SW 1271 (cell line): ENCODE results near the gene SFSWAP.
A peak's percentile ranks its signal among the peaks of the same experiment; 100 is the strongest.
"Not testable (repeated sequence)": the region's sequence is repeated elsewhere in the genome, so short reads cannot be mapped to it uniquely, and the experiment has no call there.

ENCODE experiments used
- DNase-seq, 2 experiments: peaks; one replicate each; lab custom pipeline; 2025; lab: John Stamatoyannopoulos, UW

Gene SFSWAP

GRCh38 chr12:131761638-131762037, 50.7 kb downstream of the SFSWAP start:
- no peak for DNase-seq

- DNase-seq = no peak
Observed at GRCh38 chr12:131764738-131765137, 53.8 kb downstream of the SFSWAP start.

DNA sequence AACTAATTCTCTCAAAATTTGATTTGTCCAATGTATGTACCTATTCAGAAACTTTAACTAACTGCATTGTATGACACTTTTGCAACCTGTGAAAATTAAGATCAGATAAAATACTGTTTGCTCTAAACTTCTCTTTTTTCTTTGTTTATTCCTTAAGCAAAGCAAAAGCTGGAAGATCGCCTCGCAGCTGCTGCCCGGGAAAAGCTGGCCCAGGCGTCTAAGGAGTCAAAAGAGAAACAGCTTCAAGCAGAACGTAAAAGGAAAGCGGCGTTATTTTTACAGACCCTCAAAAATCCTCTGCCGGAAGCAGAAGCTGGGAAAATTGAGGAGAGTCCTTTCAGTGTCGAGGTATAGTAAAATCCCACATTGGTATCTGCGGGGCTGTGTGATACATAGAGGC, 55.1 kb downstream of the SFSWAP start:
- DNase-seq = no peak

DNA sequence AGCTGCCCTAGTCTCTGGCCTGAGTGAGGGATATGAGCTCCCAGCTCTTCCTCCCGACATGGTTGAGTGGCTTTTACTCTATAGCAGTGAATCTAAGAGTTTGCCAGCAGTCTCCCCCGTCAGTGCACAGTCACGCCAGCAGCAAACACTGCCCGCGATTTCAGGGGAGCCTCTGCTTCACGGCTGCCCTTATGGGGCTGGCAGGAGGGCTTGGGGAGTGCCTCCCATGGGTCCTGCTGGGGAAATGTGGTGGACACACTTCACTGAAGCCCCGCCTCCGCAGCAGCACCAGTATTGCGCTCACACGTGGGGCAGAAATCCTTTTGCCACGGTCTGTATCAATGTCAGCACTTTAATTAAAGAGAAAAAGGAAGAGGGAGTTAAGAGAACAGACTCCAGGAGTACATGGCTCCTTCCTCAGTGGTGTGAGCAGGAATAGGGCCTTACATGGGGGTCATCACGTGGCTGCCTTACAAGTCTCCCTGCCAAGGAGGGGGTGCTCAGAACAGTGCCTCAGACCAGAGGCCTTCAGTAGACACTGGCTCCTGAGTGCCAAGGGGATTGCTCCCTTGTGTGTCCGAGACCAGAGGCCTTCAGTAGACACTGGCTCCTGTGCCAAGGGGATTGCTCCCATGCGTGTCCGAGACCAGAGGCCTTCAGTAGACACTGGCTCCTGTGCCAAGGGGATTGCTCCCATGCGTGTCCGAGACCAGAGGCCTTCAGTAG, 55.7 kb downstream of the SFSWAP start:
- no peak for DNase-seq

DNA sequence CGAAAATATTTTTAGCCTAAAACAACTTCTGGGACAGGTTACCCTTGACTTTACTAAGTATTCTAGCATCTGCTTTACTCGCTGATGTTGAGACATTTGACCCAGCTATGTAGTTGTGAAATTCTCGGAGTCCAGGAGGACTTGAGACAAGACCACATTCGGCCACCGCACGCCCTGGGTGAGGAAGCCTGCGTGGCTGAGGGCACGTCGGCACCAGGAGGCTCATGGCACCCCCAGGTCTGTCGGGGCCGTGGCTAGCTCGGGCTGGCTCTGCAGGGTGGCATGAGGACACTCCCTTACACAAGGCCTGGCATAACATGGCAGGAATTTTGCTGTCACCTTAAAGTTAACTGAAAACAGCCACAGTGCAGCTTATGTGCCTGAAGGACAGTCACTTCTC, 59.2 kb downstream of the SFSWAP start:
- no peak for DNase-seq

DNA sequence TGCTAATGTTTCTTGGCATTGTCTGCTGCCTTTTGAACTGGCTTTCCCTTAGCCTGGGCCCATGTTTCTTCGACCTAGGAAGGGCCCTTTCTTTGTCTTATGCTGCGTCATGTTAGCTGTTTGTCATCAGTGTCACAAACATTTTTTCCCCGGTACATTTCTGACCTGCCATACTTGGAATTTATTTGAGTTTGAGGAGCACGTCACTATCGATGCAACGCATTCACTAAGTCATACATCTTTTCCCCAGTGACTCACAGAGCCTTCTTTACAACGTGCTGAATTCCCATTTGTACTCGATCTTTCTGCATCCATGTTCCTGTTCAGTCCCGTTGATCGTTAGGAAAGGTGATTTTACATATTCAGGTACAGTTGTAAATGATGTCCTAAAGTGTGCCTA, 61.1 kb downstream of the SFSWAP start:
- no peak for DNase-seq

- DNase-seq = no peak
Observed at GRCh38 chr12:131773582-131774221, 62.8 kb downstream of the SFSWAP start.

- DNase-seq = no peak
Observed at GRCh38 chr12:131774576-131775391, 63.9 kb downstream of the SFSWAP start.

- no peak for DNase-seq
Observed at GRCh38 chr12:131775392-131776236, 64.7 kb downstream of the SFSWAP start.

- DNase-seq = no peak
Observed at GRCh38 chr12:131776237-131776889, 65.5 kb downstream of the SFSWAP start.

DNA sequence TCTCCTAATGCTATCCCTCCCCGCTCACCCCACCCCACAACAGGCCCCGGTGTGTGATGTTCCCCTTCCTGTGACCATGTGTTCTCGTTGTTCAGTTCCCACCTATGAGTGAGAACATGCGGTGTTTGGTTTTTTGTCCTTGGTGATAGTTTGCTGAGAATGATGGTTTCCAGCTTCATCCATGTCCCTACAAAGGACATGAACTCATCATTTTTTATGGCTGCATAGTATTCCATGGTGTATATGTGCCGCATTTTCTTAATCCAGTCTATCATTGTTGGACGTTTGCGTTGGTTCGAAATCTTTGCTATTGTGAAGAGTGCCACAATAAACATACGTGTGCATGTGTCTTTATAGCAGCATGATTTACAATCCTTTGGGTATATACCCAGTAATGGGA, 66.4 kb downstream of the SFSWAP start:
- DNase-seq = not testable (repeated sequence)

DNA sequence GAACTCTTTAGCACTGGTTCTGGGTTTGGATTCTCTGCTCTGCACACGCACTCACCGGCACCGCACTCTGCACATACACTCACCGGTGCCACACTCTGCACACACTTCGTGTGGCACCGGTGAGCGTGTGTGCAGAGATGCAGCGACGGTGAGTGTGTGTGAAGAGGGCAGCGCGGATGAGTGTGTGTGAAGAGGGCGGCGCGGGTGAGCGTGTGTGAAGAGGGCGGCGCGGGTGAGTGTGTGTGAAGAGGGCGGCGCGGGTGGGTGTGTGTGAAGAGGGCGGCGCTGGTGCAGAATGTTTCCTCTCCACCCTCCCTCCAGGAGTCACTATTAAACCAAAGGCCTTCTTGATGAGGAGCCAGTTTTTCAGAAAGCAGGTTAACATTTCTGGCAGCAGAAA, 68.1 kb downstream of the SFSWAP start:
- DNase-seq = no peak

DNA sequence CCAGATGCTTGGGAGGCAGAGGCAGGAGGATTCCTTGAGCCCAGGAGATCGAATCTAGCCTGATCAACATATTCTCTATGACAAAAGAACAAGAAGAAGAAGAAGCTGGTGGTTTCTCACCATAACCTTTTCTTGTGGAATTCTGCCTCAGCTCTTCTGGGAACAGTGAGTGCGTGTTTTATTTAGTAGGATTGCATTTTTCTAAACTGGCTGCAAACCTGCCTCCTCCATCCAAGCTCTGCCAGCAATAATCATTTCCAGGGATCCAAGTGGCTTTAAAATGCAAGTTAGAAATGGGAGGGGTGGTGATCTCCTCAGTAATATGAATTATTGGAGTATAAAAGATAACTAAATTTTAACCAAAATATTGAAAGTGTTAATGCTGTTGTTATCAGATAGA, 71.2 kb downstream of the SFSWAP start:
- DNase-seq = no peak

DNA sequence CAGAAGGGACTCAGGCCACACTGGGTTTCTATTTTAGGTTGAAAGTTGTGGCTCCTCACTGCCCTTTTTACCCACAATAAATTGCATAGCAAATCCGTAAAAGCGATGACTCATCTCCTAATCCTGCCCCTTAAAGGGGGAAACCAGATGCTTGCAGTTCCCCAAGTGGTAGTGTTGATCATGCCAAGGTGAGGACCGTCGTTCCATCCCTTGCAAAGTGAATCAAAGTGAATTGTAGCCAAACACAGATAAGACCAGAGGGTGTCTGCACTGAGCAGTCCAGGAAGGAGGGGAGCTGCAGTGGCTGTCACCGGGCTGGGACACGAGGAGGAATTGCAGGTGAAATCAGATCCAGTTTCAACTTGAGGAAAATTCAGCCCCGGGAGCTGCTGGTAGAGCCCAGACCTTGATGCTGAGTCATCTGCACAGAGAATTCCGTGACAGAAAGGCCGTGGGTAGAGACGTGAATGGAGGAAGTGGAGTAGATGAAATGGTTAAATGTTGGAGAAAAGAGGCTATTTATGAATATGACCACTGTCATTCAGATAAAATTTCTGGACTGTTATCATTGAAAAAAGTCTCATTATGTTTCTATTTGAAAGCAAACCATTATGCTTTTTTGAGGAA, 73.1 kb downstream of the SFSWAP start:
- DNase-seq = peak; percentile 64 to 90

DNA sequence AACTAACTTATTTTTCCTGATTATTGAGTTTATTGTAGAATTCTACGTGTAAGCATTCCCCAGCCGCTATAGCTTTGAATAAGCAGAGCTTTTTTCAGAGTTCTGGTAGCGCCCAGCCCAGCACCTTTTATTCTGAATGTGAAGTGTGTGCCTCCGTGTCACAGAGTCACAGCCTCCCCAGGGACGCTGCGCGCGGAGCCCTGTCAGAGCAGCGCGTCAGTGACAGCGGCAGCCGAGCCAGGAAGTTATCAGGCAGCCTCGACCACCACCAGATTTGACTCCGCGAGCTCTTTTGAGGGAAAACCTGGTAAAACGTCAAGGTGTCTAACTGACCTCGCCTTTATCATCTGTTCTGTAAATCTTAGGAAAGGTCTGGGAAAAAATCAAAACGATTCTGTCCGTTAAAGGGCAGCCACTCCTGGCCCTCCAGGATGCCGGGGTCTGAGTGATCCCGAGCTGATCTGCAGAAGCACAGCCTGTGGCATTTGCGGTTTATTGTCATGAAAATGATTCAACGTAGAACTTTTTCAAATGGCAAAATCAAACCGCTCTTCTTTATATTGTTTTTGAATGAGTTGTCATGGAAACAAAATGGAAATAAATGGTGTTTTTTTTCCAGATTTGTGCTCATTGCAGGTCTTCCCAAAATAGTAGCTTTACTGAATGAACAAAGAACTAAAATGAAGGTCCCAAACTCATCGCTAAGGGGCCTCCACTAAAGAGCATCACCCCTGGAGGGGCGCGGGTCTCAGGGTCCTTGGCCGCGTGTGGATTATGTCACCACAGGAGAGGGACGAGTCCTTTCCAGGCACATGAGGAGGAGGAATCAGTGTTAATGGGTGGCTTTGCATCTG, 74.2 kb downstream of the SFSWAP start:
- no peak for DNase-seq

- DNase-seq = no peak
Observed at GRCh38 chr12:131785763-131786330, 75.0 kb downstream of the SFSWAP start.

GRCh38 chr12:131786331-131786730, 75.4 kb downstream of the SFSWAP start:
- no peak for DNase-seq

- no peak for DNase-seq
Observed at GRCh38 chr12:131787143-131787660, 76.3 kb downstream of the SFSWAP start.

DNA sequence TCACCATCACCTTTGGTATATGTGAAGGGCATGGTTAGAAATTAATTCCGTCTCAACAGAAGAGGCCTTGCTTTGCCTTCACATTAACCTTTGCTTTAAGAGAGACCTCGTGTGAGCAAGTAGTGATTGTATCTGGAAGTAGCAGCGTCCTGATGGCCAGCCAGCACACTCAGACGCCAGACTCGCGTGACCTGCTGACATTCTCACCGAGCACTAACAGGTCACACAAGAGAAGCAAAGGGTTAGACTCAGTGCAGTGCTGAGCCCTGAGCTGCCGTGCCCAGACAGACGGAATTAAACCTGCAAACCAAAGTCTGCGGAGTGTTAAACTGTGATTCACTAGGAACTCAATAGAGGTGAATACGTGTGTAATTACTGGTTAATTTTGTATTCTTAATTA, 77.2 kb downstream of the SFSWAP start:
- DNase-seq = no peak
